CD1c-positive myeloid dendritic cell (primary cell): Measurements from ENCODE around the gene MTCL3.
A peak's percentile ranks its signal among the peaks of the same experiment; 100 is the strongest.
"Not testable (repeated sequence)": the region's sequence is repeated elsewhere in the genome, so short reads cannot be mapped to it uniquely, and the experiment has no call there.

Source experiments
- DNase-seq: peaks from one replicate; pipeline ENCODE4 v3.0.0-alpha.2; 2016; ENCODE audit errors: extremely low spot score

MTCL3 gene

DNA sequence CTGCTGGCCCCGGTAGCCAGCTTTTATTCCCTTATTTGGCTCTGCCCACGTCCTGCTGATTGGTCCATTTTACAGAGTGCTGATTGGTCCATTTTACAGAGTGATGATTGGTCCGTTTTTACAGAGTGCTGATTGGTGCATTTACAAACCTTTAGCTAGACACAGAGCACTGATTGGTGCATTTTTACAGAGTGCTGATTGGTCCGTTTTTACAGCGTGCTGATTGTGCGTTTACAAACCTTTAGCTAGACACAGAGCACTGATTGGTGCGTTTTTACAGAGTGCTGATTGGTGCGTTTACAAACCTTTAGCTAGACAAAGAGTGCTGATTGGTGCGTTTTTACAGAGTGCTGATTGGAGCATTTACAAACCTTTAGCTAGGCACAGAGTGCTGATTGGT lies 90.6 kb downstream of the MTCL3 start:
- DNase-seq = not testable (repeated sequence)

DNA sequence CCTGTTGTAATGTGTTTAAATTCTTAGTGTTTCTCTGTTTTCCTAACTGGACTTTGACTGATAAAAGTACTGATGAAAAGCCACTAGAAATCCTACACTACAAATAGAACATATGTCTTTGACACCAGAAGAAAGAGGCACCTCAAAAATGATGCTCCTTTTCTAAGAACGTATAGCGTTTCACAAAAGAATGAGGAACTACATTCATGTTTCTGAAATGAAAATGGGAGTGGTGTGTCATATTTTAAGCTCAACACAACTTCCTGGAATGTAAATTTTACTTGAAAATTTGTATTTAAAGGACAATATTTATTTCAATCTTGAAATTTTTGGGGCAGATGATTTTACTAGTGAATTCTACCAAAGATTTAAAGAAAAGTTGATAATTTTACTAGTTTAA lies 95.2 kb downstream of the MTCL3 start:
- DNase-seq = peak; percentile 41
